Esophagus squamous epithelium (tissue), 4 donors: ENCODE measurements around the gene LSM3.

ENCODE experiments used
- POLR2A ChIP-seq, 4 donors: fragments of 450-650 bp; IDR thresholded peaks; one replicate each; pipeline ENCODE4 v1.6.1; 2017; ENCODE audit warnings: antibody characterized with exemption in 4 of 4, mild to moderate bottlenecking in 4 of 4, moderate library complexity in 3 of 4
- TF ChIP-seq, protein P1 (sequence below), 6 experiments: fragments of 450-650 bp in 4 of 6; fragments of 200-600 bp in 2 of 6; sonication (generic) in 2 of 6; IDR thresholded peaks; one replicate each; pipeline ENCODE4 v1.5.1; 2016 to 2019; ENCODE audit warnings: antibody characterized with exemption in 6 of 6, mild to moderate bottlenecking in 4 of 6, moderate library complexity in 4 of 6

DNA sequence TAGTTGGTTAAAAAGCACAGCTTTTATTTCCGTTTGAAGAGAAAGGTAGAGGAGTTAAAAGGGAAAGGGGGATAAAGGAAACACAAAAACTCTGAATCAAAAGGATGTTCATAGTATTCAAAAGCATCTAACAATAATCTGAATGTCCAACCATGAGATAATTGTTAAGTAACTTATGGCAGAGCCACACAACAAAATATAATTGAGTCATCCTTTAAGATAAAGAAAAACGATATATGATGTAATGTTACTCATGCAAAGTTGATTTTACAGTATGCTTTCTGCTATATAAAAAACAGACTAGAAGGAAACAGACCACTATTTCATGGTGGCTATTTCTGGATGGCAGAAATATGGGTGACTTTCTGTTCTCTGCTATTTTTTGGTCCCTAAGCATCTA is 4.1 kb upstream of the LSM3 start:
- TF ChIP-seq, protein P1, sequence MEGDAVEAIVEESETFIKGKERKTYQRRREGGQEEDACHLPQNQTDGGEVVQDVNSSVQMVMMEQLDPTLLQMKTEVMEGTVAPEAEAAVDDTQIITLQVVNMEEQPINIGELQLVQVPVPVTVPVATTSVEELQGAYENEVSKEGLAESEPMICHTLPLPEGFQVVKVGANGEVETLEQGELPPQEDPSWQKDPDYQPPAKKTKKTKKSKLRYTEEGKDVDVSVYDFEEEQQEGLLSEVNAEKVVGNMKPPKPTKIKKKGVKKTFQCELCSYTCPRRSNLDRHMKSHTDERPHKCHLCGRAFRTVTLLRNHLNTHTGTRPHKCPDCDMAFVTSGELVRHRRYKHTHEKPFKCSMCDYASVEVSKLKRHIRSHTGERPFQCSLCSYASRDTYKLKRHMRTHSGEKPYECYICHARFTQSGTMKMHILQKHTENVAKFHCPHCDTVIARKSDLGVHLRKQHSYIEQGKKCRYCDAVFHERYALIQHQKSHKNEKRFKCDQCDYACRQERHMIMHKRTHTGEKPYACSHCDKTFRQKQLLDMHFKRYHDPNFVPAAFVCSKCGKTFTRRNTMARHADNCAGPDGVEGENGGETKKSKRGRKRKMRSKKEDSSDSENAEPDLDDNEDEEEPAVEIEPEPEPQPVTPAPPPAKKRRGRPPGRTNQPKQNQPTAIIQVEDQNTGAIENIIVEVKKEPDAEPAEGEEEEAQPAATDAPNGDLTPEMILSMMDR (IDR thresholded peaks at IDR 0.05): no peak
- TF ChIP-seq POLR2A (IDR thresholded peaks at IDR 0.05): no peak
